ENCODE measurements around the gene DNAH7. TPM values are rescaled to one million over a fixed set of nuclear protein-coding genes. Genes with fewer than 3 reads are reported as not detected.

Gene DNAH7
- total and polyA plus RNA-seq, 3 donors from 2014 or later, result 14.9 to 27.1 (median 25.8) TPM

DNA sequence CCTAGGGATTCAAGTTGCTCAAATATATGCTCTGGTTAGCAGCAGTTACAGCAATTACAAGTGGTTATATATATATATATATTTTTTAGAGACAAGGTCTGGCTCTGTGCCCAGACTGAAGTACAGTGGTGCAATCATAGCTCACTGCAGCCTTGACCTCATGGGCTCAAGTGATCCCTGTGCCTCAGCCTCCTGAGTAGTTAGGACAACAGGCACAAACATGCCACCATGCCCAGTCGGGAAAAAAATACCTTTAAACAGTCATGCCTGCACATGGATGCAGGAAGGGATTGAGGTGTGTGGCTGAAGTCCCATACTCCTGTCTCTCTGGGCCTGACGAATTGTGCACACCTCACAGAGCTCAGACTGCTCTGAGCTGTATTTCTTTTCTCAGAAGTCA is 19.6 kb upstream of the DNAH7 start:
- no peaks in the 10 kb centered on the region for H3K27me3 ChIP-seq
- DNase-seq, result no peak
- H3K4me3 ChIP-seq, result no peak overlapping the region
- no peak overlapping the region for H3K27ac ChIP-seq
- TF ChIP-seq CTCF (IDR thresholded peaks at IDR 0.05) (no peak), POLR2A (IDR thresholded peaks at IDR 0.05) (no peak)
- H3K9me3 ChIP-seq, result no peaks in the 10 kb centered on the region
- intact Hi-C loops (cut with DNase I; ENCODE audit: low total_unique reads), result no loop called here
- no peaks in the 10 kb centered on the region for H3K36me3 ChIP-seq (ENCODE audit: low read depth, missing control alignments)
- WGBS, 2 donors, result 41 to 61% methylated on average over 2 of the region's 2 CpGs
- no peaks in the 10 kb centered on the region for H3K4me1 ChIP-seq

- no peak for DNase-seq
- intact Hi-C loops (cut with DNase I; ENCODE audit: low total_unique reads), result no loop called here
These were observed 18.1 kb upstream of the DNAH7 start for GRCh38 chr2:196086517-196087368.

DNA sequence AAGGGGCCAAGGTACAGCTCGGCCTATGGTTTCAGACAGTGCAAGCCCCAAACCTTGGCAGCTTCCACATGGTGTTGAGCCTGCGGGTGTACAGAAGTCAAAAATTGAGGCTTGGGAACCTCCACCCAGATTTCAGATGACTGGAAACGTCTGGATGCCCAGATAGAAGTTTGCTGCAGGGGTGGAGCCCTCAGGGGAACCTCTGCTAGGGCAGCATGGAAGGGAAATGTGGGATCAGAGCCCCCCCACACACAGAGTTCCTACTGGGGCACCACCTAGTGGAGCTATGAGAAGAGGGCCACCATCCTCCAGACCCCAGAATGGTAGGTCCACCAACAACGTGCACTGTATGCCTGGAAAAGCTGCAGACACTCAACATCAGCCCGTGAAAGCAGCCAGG is 15.0 kb upstream of the DNAH7 start:
- intact Hi-C loops (cut with DNase I; ENCODE audit: low total_unique reads), result no loop called here

More at GRCh38 chr2:196086517-196087368, 18.1 kb upstream of the DNAH7 start:
- Histone ChIP-seq H3K4me3 (no peak overlapping the region), H3K27me3 (no peaks in the 10 kb centered on the region), H3K4me1 (no peaks in the 10 kb centered on the region), H3K36me3 (ENCODE audit: low read depth, missing control alignments) (no peaks in the 10 kb centered on the region), H3K27ac (no peak overlapping the region), H3K9me3 (no peaks in the 10 kb centered on the region)
- 83 to 87% methylated on average over 7 of the region's 7 CpGs for WGBS, 2 donors
- TF ChIP-seq CTCF (IDR thresholded peaks at IDR 0.05) (no peak), POLR2A (IDR thresholded peaks at IDR 0.05) (no peak)

GRCh38 chr2:196080526-196080925 is 11.9 kb upstream of the DNAH7 start:
- Histone ChIP-seq H3K4me1 (no peaks in the 10 kb centered on the region), H3K4me3 (no peak overlapping the region), H3K36me3 (ENCODE audit: low read depth, missing control alignments) (no peaks in the 10 kb centered on the region), H3K27me3 (no peaks in the 10 kb centered on the region), H3K27ac (no peak overlapping the region), H3K9me3 (no peaks in the 10 kb centered on the region)
- no peak for DNase-seq
- WGBS, 2 donors, result 46 to 59% methylated on average over 2 of the region's 2 CpGs
- no peak for TF ChIP-seq CTCF (IDR thresholded peaks at IDR 0.05)
- no peak for TF ChIP-seq POLR2A (IDR thresholded peaks at IDR 0.05)
- intact Hi-C loops (cut with DNase I; ENCODE audit: low total_unique reads), result no loop called here

More for the DNA sequence above, 15.0 kb upstream of the DNAH7 start:
- Histone ChIP-seq H3K4me1 (no peaks in the 10 kb centered on the region), H3K36me3 (ENCODE audit: low read depth, missing control alignments) (no peaks in the 10 kb centered on the region), H3K27ac (no peak overlapping the region), H3K9me3 (no peaks in the 10 kb centered on the region), H3K27me3 (no peaks in the 10 kb centered on the region), H3K4me3 (no peak overlapping the region)
- TF ChIP-seq POLR2A (IDR thresholded peaks at IDR 0.05), result no peak
- TF ChIP-seq CTCF (IDR thresholded peaks at IDR 0.05), result no peak
- DNase-seq, result no peak
- WGBS, 2 donors, result 75 to 81% methylated on average over 5 of the region's 5 CpGs

DNA sequence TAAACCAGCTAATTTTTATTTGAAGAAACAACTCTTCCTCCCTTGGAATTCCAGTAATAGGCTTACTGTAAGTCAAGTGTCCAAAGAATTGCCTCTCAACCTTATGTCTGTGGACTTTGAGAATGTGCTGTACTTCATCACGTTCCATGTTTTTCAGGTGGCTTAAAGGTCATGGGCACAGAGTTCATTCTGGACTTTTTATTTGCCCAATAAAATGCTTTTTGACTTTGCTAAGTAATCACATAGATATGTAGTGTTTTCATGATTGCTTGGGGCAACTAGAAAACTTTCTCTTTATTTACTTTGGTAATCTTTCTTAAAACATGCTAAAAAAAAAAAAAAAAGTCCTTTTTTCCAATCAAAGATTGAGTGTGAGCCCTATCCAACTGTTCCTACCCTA is 10.4 kb upstream of the DNAH7 start:
- Histone ChIP-seq H3K9me3 (no peaks in the 10 kb centered on the region), H3K4me3 (no peak overlapping the region), H3K27ac (no peak overlapping the region), H3K4me1 (no peaks in the 10 kb centered on the region), H3K27me3 (no peaks in the 10 kb centered on the region), H3K36me3 (ENCODE audit: low read depth, missing control alignments) (no peaks in the 10 kb centered on the region)
- 13 to 50% methylated on average over 1 of the region's 1 CpG for WGBS, 2 donors
- no peak for TF ChIP-seq CTCF (IDR thresholded peaks at IDR 0.05)
- no peak for TF ChIP-seq POLR2A (IDR thresholded peaks at IDR 0.05)
- intact Hi-C loops (cut with DNase I; ENCODE audit: low total_unique reads), result no loop called here
- DNase-seq, result no peak

Data from testis (tissue), 3 donors.